HepG2 (cell line): ENCODE data around the gene AGBL3. TPM values are rescaled to one million over a fixed set of nuclear protein-coding genes. Genes with fewer than 3 reads are reported as not detected.

Experiments used
- CHD2 ChIP-seq: IDR thresholded peaks from 2 replicates; pipeline ENCODE4 v1.6.1; 2011; ENCODE audit warnings: low read depth, low read length, improper control_type of control experiment
- DNMT1 ChIP-seq: sonication (generic); formaldehyde crosslinking; IDR thresholded peaks from 2 replicates; pipeline ENCODE4 v1.5.1; 2020; ENCODE audit warnings: mild to moderate bottlenecking, missing genetic modification reagents
- FOXK2 ChIP-seq: fragments of 450-650 bp; IDR thresholded peaks from 2 replicates; pipeline ENCODE4 v1.6.1; 2016
- GPN1 ChIP-seq: sonication (generic); formaldehyde crosslinking; IDR thresholded peaks from 2 replicates; pipeline ENCODE4 v1.5.1; 2020; ENCODE audit warnings: missing genetic modification reagents, borderline replicate concordance
- NFIB ChIP-seq: sonication (generic); formaldehyde crosslinking; IDR thresholded peaks from 2 replicates; pipeline ENCODE4 v1.9.0; 2021; ENCODE audit warnings: missing genetic modification reagents, mild to moderate bottlenecking, borderline replicate concordance
- RBM22 ChIP-seq: fragments of 200-400 bp; formaldehyde crosslinking; optimal IDR thresholded peaks from 2 replicates; pipeline ENCODE3; 2017; ENCODE audit warnings: mild to moderate bottlenecking, low read length, moderate library complexity
- RELA ChIP-seq: sonication (generic); formaldehyde crosslinking; IDR thresholded peaks from 2 replicates; pipeline ENCODE4 v1.4.0; 2020; ENCODE audit warnings: missing genetic modification reagents
- REPIN1 ChIP-seq: sonication (generic); formaldehyde crosslinking; IDR thresholded peaks from 2 replicates; pipeline ENCODE4 v1.8.0; 2022; ENCODE audit warnings: missing genetic modification reagents, low read depth, mild to moderate bottlenecking, borderline replicate concordance
- SAFB2 ChIP-seq: sonication (generic); formaldehyde crosslinking; IDR thresholded peaks from 2 replicates; pipeline ENCODE4 v1.5.1; 2020; ENCODE audit warnings: missing genetic modification reagents, low read depth, mild to moderate bottlenecking, borderline replicate concordance
- SETDB1 ChIP-seq: sonication (generic); formaldehyde crosslinking; IDR thresholded peaks from 2 replicates; pipeline ENCODE4 v1.5.1; 2020; ENCODE audit warnings: missing genetic modification reagents, mild to moderate bottlenecking, borderline replicate concordance
- SSRP1 ChIP-seq: IDR thresholded peaks from 2 replicates; pipeline ENCODE4 v1.6.1; 2016; ENCODE audit warnings: control low read depth
- SYNCRIP ChIP-seq: fragments of 200-400 bp; formaldehyde crosslinking; IDR thresholded peaks from 2 replicates; pipeline ENCODE4 v1.6.1; 2018; ENCODE audit warnings: mild to moderate bottlenecking, low read depth, low read length; ENCODE audit not compliant: insufficient read depth
- ZIK1 ChIP-seq: sonication (generic); formaldehyde crosslinking; IDR thresholded peaks from 2 replicates; pipeline ENCODE4 v1.5.0; 2020; ENCODE audit warnings: mild to moderate bottlenecking, low read depth, missing genetic modification reagents, borderline replicate concordance
- ZNF570 ChIP-seq: sonication (generic); formaldehyde crosslinking; IDR thresholded peaks from 2 replicates; pipeline ENCODE4 v1.4.0; 2020; ENCODE audit warnings: mild to moderate bottlenecking, missing genetic modification reagents, borderline replicate concordance
- ZNF589 ChIP-seq: sonication (generic); formaldehyde crosslinking; conservative IDR thresholded peaks from 2 replicates; pipeline ENCODE4 v1.8.0; 2022; ENCODE audit warnings: mild to moderate bottlenecking, moderate library complexity, missing genetic modification reagents
- ZNF790 ChIP-seq: sonication (generic); formaldehyde crosslinking; IDR thresholded peaks from 2 replicates; pipeline ENCODE4 v1.8.0; 2022; ENCODE audit warnings: missing genetic modification reagents, mild to moderate bottlenecking, borderline replicate concordance
- ZNF883 ChIP-seq: sonication (generic); formaldehyde crosslinking; IDR thresholded peaks from 2 replicates; pipeline ENCODE4 v1.5.1; 2020; ENCODE audit warnings: mild to moderate bottlenecking, missing genetic modification reagents; ENCODE audit errors: not compliant biosample characterization
- polyA plus RNA-seq, 8 experiments: library from polyadenylated mRNA; depleted of rRNA in 3 of 8; stranded (reverse) in 7 of 8; unstranded in 1 of 8; fragments of >200 nt; fragmentation: Illumina TruSeq in 4 of 8; extraction: Trizol in 4 of 8; gene quantifications; 2 replicates each; pipeline versions ENCODE4 v1.2.1 to v1.2.3, GENCODE V29; 2011 to 2016; ENCODE audit warnings: low read depth in 4 of 8, missing spikeins in 1 of 8, mixed read lengths in 1 of 8; ENCODE audit not compliant: insufficient read depth in 1 of 8
- total RNA-seq, 5 experiments: library from RNA; depleted of rRNA; stranded (reverse); fragments of >200 nt; fragmentation: Illumina TruSeq; extraction: Trizol; gene quantifications; 2 replicates each; pipeline ENCODE4 v1.2.3, GENCODE V29; 2016; ENCODE audit warnings: low read depth in 1 of 5
- TF ChIP-seq, protein P1 (sequence below), 2 experiments: sonication (generic) in 1 of 2; formaldehyde crosslinking in 1 of 2; IDR thresholded peaks; 2 replicates each; pipeline versions ENCODE4 v1.5.1 to v1.6.1; 2011 to 2020; ENCODE audit warnings: borderline replicate concordance in 1 of 2, low read depth in 1 of 2, low read length in 1 of 2, mild to moderate bottlenecking in 1 of 2, missing genetic modification reagents in 1 of 2, moderate library complexity in 1 of 2
- TF ChIP-seq, protein P2 (sequence below): sonication (generic); formaldehyde crosslinking; IDR thresholded peaks from 2 replicates; pipeline ENCODE4 v1.4.0; 2020; ENCODE audit warnings: missing genetic modification reagents
- TF ChIP-seq, protein P3 (sequence below): sonication (generic); formaldehyde crosslinking; IDR thresholded peaks from 2 replicates; pipeline ENCODE4 v1.4.0; 2020; ENCODE audit warnings: missing genetic modification reagents; ENCODE audit errors: not compliant biosample characterization
- TF ChIP-seq, protein P4 (sequence below): IDR thresholded peaks from 2 replicates; pipeline ENCODE4 v1.6.1; 2018; ENCODE audit warnings: missing genetic modification reagents
- TF ChIP-seq, protein P5 (sequence below): sonication (generic); formaldehyde crosslinking; IDR thresholded peaks from 2 replicates; pipeline ENCODE4 v1.9.0; 2021; ENCODE audit warnings: missing genetic modification reagents, borderline replicate concordance

Gene AGBL3
- total and polyA plus RNA-seq, 2 of the 13 experiments (the other 11 are each of a cell fraction or from before 2014, with no cell fraction given): 2.2 to 7.2 TPM

DNA sequence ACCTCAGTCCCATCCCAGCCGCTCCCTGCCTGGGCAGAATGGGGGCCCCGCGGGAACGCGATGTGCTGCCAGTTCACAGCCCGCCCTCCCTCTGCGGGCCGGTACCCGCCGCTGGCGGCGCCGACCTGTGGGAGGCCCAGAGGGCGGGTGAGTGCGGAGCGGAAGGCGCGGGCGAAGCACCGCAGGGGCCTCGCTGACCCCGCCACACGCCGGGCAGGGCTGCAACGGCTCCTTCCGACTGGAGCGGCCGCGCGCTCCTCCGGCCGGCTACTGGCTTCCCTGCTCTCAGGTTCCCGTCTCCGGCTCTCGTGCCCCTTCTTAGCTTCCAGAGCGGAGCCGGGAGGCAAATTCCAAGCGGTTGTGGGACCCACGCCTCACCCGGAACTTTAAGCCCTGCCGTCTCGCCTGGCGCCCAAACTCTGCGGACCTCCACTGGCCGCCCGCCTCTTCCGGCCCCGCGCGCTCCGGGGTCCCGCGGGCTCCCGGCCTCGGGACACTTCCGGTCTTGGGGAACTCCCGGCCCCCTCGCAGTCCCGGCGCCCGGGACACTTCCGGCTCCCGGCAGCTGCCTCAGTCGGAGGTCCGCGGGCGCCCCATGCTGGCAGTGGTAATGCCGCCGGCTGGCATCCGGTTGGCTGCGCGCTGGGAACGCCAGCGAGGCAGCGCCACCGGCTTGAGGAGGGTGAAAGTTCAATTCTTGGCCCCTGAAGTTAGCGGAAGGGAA is 184.1 kb downstream of the AGBL3 start, which contains the start of gene CYREN (continued):
- TF ChIP-seq, protein P1, sequence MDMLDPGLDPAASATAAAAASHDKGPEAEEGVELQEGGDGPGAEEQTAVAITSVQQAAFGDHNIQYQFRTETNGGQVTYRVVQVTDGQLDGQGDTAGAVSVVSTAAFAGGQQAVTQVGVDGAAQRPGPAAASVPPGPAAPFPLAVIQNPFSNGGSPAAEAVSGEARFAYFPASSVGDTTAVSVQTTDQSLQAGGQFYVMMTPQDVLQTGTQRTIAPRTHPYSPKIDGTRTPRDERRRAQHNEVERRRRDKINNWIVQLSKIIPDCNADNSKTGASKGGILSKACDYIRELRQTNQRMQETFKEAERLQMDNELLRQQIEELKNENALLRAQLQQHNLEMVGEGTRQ (IDR thresholded peaks at IDR 0.05; ENCODE audit: low read depth, low read length): no peak
- TF ChIP-seq, protein P1 (CRISPR knock-in tag; IDR thresholded peaks at IDR 0.05; ENCODE audit: borderline replicate concordance): no peak; the same call in 1 of the 2 replicates
- TF ChIP-seq SYNCRIP (no peak), GPN1 (CRISPR knock-in tag) (no peak), NFIB (CRISPR knock-in tag) (no peak), SSRP1 (no peak), SAFB2 (CRISPR knock-in tag) (peak; percentile 88; the same call in 1 of the 2 replicates), RBM22 (peak; percentile 71), SETDB1 (no peak), ZIK1 (CRISPR knock-in tag) (peak; percentile 60; the same call in 1 of the 2 replicates), ZNF570 (CRISPR knock-in tag) (peak; percentile 61; the same call in 1 of the 2 replicates), ZNF883 (CRISPR knock-in tag) (peak; percentile 95), FOXK2 (no peak), DNMT1 (CRISPR knock-in tag) (no peak), CHD2 (peak; percentile 45; the same call in 1 of the 2 replicates), REPIN1 (CRISPR knock-in tag) (peak; percentile 93; the same call in 1 of the 2 replicates), ZNF790 (peak; percentile 90), RELA (CRISPR knock-in tag) (peak; percentile 52; the same call in 1 of the 2 replicates), ZNF589 (CRISPR knock-in tag) (peak; percentile 74; the same call in 1 of the 2 replicates)
- TF ChIP-seq, protein P2, sequence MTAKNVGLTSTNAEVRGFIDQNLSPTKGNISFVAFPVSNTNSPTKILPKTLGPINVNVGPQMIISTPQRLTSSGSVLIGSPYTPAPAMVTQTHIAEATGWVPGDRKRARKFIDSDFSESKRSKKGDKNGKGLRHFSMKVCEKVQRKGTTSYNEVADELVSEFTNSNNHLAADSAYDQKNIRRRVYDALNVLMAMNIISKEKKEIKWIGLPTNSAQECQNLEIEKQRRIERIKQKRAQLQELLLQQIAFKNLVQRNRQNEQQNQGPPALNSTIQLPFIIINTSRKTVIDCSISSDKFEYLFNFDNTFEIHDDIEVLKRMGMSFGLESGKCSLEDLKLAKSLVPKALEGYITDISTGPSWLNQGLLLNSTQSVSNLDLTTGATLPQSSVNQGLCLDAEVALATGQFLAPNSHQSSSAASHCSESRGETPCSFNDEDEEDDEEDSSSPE (CRISPR knock-in tag): peak; percentile 76
- TF ChIP-seq, protein P3, sequence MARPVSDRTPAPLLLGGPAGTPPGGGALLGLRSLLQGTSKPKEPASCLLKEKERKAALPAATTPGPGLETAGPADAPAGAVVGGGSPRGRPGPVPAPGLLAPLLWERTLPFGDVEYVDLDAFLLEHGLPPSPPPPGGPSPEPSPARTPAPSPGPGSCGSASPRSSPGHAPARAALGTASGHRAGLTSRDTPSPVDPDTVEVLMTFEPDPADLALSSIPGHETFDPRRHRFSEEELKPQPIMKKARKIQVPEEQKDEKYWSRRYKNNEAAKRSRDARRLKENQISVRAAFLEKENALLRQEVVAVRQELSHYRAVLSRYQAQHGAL: no peak
- TF ChIP-seq, protein P4, sequence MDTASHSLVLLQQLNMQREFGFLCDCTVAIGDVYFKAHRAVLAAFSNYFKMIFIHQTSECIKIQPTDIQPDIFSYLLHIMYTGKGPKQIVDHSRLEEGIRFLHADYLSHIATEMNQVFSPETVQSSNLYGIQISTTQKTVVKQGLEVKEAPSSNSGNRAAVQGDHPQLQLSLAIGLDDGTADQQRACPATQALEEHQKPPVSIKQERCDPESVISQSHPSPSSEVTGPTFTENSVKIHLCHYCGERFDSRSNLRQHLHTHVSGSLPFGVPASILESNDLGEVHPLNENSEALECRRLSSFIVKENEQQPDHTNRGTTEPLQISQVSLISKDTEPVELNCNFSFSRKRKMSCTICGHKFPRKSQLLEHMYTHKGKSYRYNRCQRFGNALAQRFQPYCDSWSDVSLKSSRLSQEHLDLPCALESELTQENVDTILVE (CRISPR knock-in tag): peak; percentile 98
- TF ChIP-seq, protein P5, sequence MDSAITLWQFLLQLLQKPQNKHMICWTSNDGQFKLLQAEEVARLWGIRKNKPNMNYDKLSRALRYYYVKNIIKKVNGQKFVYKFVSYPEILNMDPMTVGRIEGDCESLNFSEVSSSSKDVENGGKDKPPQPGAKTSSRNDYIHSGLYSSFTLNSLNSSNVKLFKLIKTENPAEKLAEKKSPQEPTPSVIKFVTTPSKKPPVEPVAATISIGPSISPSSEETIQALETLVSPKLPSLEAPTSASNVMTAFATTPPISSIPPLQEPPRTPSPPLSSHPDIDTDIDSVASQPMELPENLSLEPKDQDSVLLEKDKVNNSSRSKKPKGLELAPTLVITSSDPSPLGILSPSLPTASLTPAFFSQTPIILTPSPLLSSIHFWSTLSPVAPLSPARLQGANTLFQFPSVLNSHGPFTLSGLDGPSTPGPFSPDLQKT (CRISPR knock-in tag): no peak
